ENCODE results near the gene BABAM2. TPM values are rescaled to one million over a fixed set of nuclear protein-coding genes. Genes with fewer than 3 reads are reported as not detected.

Gene BABAM2
- total and polyA plus RNA-seq, 10 of the 15 experiments (the other 5 are each of a cell fraction or from before 2014, with no cell fraction given) = 30.7 to 59.9 (median 44.5) TPM

GRCh38 chr2:27912512-27912911, 22.0 kb downstream of the BABAM2 start (continued):
- TF ChIP-seq, protein P1, sequence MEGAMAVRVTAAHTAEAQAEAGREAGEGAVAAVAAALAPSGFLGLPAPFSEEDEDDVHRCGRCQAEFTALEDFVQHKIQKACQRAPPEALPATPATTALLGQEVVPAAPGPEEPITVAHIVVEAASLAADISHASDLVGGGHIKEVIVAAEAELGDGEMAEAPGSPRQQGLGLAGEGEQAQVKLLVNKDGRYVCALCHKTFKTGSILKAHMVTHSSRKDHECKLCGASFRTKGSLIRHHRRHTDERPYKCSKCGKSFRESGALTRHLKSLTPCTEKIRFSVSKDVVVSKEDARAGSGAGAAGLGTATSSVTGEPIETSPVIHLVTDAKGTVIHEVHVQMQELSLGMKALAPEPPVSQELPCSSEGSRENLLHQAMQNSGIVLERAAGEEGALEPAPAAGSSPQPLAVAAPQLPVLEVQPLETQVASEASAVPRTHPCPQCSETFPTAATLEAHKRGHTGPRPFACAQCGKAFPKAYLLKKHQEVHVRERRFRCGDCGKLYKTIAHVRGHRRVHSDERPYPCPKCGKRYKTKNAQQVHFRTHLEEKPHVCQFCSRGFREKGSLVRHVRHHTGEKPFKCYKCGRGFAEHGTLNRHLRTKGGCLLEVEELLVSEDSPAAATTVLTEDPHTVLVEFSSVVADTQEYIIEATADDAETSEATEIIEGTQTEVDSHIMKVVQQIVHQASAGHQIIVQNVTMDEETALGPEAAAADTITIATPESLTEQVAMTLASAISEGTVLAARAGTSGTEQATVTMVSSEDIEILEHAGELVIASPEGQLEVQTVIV (IDR thresholded peaks at IDR 0.05; ENCODE audit: borderline replicate concordance, partially characterized antibody) = no peak
- TF ChIP-seq, protein P2, sequence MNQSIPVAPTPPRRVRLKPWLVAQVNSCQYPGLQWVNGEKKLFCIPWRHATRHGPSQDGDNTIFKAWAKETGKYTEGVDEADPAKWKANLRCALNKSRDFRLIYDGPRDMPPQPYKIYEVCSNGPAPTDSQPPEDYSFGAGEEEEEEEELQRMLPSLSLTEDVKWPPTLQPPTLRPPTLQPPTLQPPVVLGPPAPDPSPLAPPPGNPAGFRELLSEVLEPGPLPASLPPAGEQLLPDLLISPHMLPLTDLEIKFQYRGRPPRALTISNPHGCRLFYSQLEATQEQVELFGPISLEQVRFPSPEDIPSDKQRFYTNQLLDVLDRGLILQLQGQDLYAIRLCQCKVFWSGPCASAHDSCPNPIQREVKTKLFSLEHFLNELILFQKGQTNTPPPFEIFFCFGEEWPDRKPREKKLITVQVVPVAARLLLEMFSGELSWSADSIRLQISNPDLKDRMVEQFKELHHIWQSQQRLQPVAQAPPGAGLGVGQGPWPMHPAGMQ (IDR thresholded peaks at IDR 0.05; ENCODE audit: borderline replicate concordance) = no peak
- TF ChIP-seq SIX5 (IDR thresholded peaks at IDR 0.05; ENCODE audit: low read depth, low read length, severe bottlenecking) (no peak), ZZZ3 (IDR thresholded peaks at IDR 0.05; ENCODE audit: control insufficient read depth, insufficient read length, low read depth) (no peak), BRCA1 (IDR thresholded peaks at IDR 0.05; ENCODE audit: low read depth, low read length) (no peak), ZSCAN29 (IDR thresholded peaks at IDR 0.05) (no peak), ZNF274 (IDR thresholded peaks at IDR 0.05; ENCODE audit: insufficient read depth, insufficient read length) (no peak), TBL1XR1 (IDR thresholded peaks at IDR 0.05; ENCODE audit: low read depth, low read length) (no peak), SMAD1 (IDR thresholded peaks at IDR 0.05; ENCODE audit: low read depth, partially characterized antibody) (no peak), LARP7 (IDR thresholded peaks at IDR 0.05) (no peak), SP1 (IDR thresholded peaks at IDR 0.05; ENCODE audit: low read depth, low read length) (no peak), JUND (IDR thresholded peaks at IDR 0.05; ENCODE audit: low read depth, low read length) (no peak), ZBTB11 (CRISPR knock-in tag; IDR thresholded peaks at IDR 0.05) (no peak), ATF7 (IDR thresholded peaks at IDR 0.05; ENCODE audit: low read depth) (no peak)
- TF ChIP-seq, protein P3, sequence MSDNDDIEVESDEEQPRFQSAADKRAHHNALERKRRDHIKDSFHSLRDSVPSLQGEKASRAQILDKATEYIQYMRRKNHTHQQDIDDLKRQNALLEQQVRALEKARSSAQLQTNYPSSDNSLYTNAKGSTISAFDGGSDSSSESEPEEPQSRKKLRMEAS (IDR thresholded peaks at IDR 0.05; ENCODE audit: low read depth, low read length) = no peak
